Measurements from ENCODE around the gene HPSE.
A peak's percentile ranks its signal among the peaks of the same experiment; 100 is the strongest.

Gene HPSE

GRCh38 chr4:83257811-83258210 lies 76.8 kb downstream of the HPSE start:
- no peak overlapping the region for H3K4me3 ChIP-seq (ENCODE audit: low read depth, low read length)
- TF ChIP-seq CTCF (IDR thresholded peaks at IDR 0.05; ENCODE audit: low read depth, low read length) = no peak
- no peak for DNase-seq
- no peaks in the 10 kb centered on the region for H3K9me3 ChIP-seq (ENCODE audit: severe bottlenecking)
- no peak overlapping the region for H3K27ac ChIP-seq
- no peaks in the 10 kb centered on the region; the same call in 1 of the 2 replicates for H3K36me3 ChIP-seq
- no peaks in the 10 kb centered on the region for H3K27me3 ChIP-seq (ENCODE audit: insufficient read depth, low read depth, severe bottlenecking)

DNA sequence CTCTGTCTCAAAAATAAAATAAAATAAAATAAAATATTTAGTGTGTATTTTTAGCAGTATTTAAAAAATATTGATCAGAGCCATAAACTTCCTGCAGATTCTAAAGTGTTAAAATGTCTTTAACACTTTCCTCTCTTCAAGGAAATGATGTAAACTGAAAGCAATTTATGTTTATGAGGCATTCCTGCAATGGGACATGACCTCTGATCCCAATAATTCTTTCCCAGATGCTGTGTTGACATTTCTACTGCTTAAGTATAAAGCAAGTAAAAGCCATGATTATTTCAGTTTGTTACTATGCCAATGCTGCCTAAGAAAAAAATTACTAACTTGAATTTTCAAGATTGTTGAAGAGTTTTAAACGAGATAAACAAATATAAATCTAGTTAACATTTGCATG lies 79.1 kb downstream of the HPSE start:
- Histone ChIP-seq H3K27ac (no peak overlapping the region), H3K36me3 (no peaks in the 10 kb centered on the region; the same call in 1 of the 2 replicates), H3K9me3 (ENCODE audit: severe bottlenecking) (no peaks in the 10 kb centered on the region), H3K4me3 (ENCODE audit: low read depth, low read length) (no peak overlapping the region), H3K27me3 (ENCODE audit: insufficient read depth, low read depth, severe bottlenecking) (no peaks in the 10 kb centered on the region)
- no peak for TF ChIP-seq CTCF (IDR thresholded peaks at IDR 0.05; ENCODE audit: low read depth, low read length)
- no peak for DNase-seq

- Histone ChIP-seq H3K4me3 (ENCODE audit: low read depth, low read length) (no peak overlapping the region), H3K9me3 (ENCODE audit: severe bottlenecking) (no peaks in the 10 kb centered on the region), H3K36me3 (no peaks in the 10 kb centered on the region), H3K27ac (no peak overlapping the region), H3K27me3 (ENCODE audit: insufficient read depth, low read depth, severe bottlenecking) (no peaks in the 10 kb centered on the region)
- DNase-seq = peak; percentile 84
- peak; percentile 86 for TF ChIP-seq CTCF (IDR thresholded peaks at IDR 0.05; ENCODE audit: low read depth, low read length)
Observed at GRCh38 chr4:83252782-83253405, 81.8 kb downstream of the HPSE start.

GRCh38 chr4:83251447-83251830 lies 83.2 kb downstream of the HPSE start:
- Histone ChIP-seq H3K36me3 (no peaks in the 10 kb centered on the region), H3K27me3 (ENCODE audit: insufficient read depth, low read depth, severe bottlenecking) (no peaks in the 10 kb centered on the region), H3K4me3 (ENCODE audit: low read depth, low read length) (no peak overlapping the region), H3K9me3 (ENCODE audit: severe bottlenecking) (no peaks in the 10 kb centered on the region), H3K27ac (no peak overlapping the region)
- no peak for TF ChIP-seq CTCF (IDR thresholded peaks at IDR 0.05; ENCODE audit: low read depth, low read length)
- DNase-seq = no peak

- Histone ChIP-seq H3K27me3 (ENCODE audit: insufficient read depth, low read depth, severe bottlenecking) (no peaks in the 10 kb centered on the region), H3K4me3 (ENCODE audit: low read depth, low read length) (no peak overlapping the region), H3K27ac (no peak overlapping the region), H3K9me3 (ENCODE audit: severe bottlenecking) (no peaks in the 10 kb centered on the region), H3K36me3 (no peaks in the 10 kb centered on the region)
- no peak for TF ChIP-seq CTCF (IDR thresholded peaks at IDR 0.05; ENCODE audit: low read depth, low read length)
- DNase-seq = no peak
Observed at GRCh38 chr4:83250687-83251446, 83.8 kb downstream of the HPSE start.
